Endothelial cell of umbilical vein (primary cell): Measurements from ENCODE around the gene CLCA1.

ENCODE experiments used
- CTCF ChIP-seq, 2 donors: IDR thresholded peaks; 1 replicate in 1 of 2; 2 replicates in 1 of 2; pipeline ENCODE4 v1.5.1; 2011; ENCODE audit warnings: low read length in 2 of 2, mild to moderate bottlenecking in 2 of 2, moderate library complexity in 2 of 2, control low read depth in 1 of 2, inconsistent platforms in 1 of 2, low read depth in 1 of 2; ENCODE audit not compliant: insufficient read depth in 1 of 2; ENCODE audit errors: extremely low read depth in 1 of 2
- EZH2 ChIP-seq: IDR thresholded peaks from 2 replicates; pipeline ENCODE4 v1.6.1; 2012; ENCODE audit warnings: borderline replicate concordance, low read depth, mild to moderate bottlenecking, moderate library complexity, low read length, inconsistent platforms; ENCODE audit not compliant: severe bottlenecking
- FOS ChIP-seq: IDR thresholded peaks from 2 replicates; pipeline ENCODE4 v1.6.1; 2011; ENCODE audit warnings: mild to moderate bottlenecking, low read length, moderate library complexity, borderline replicate concordance; ENCODE audit not compliant: insufficient read depth
- JUN ChIP-seq: IDR thresholded peaks from 2 replicates; pipeline ENCODE4 v1.6.1; 2011; ENCODE audit warnings: borderline replicate concordance, low read depth; ENCODE audit not compliant: insufficient read length, insufficient read depth
- MAX ChIP-seq: IDR thresholded peaks from 2 replicates; pipeline ENCODE4 v1.6.1; 2011; ENCODE audit not compliant: insufficient read depth, insufficient read length
- MYC ChIP-seq: IDR thresholded peaks from one replicate; pipeline ENCODE4 v1.6.1; 2011; ENCODE audit warnings: mild to moderate bottlenecking, low read depth, low read length
- POLR2A ChIP-seq: IDR thresholded peaks from 2 replicates; pipeline ENCODE4 v1.6.1; 2012; ENCODE audit warnings: low read depth, mild to moderate bottlenecking, control low read depth, low read length
- POLR2AphosphoS5 ChIP-seq: IDR thresholded peaks from 2 replicates; pipeline ENCODE4 v1.6.1; 2012; ENCODE audit warnings: low read depth, mild to moderate bottlenecking, control low read depth, low read length, moderate library complexity; ENCODE audit not compliant: insufficient read depth

GRCh38 chr1:86500714-86501113 is 32.0 kb downstream of the CLCA1 start:
- TF ChIP-seq CTCF (IDR thresholded peaks at IDR 0.05; ENCODE audit: extremely low read depth in 1 of 2, insufficient read depth in 1 of 2, low read depth in 1 of 2, low read length in 2 of 2) (no peak), POLR2A (no peak), EZH2 (no peak), POLR2AphosphoS5 (no peak), JUN (no peak), FOS (no peak), MYC (no peak), MAX (no peak)
